PC-3 (cell line): ENCODE results near the gene NBR1. TPM values are rescaled to one million over a fixed set of nuclear protein-coding genes. Genes with fewer than 3 reads are reported as not detected.
"Not testable (repeated sequence)": the region's sequence is repeated elsewhere in the genome, so short reads cannot be mapped to it uniquely, and the experiment has no call there.

ENCODE experiments used
- ATAC-seq: fragments of 200-7000 bp; cut with Tn5 transposase; 2 replicates; pipeline ENCODE4 v1.9.1; 2020; ENCODE audit warnings: mild to moderate bottlenecking, moderate library complexity
- BruUV-seq: library from RNA; stranded (reverse); fragments of 400-500 nt; replicated peaks from 2 replicates; lab custom pipeline; 2021; lab: Mats Ljungman, UMichigan
- CTCF ChIA-PET: fragments of 300-600 bp; sonication (Branson Sonifier 250); formaldehyde crosslinking; loops from one replicate; lab custom pipeline; 2022; ENCODE audit warnings: antibody characterized with exemption; lab: Charles Lee
- POLR2A ChIA-PET: fragments of 300-600 bp; sonication (Branson Sonifier 250); formaldehyde crosslinking; loops from one replicate; lab custom pipeline; 2022; ENCODE audit warnings: antibody characterized with exemption; ENCODE audit not compliant: unreplicated experiment; lab: Charles Lee
- DNase-seq: peaks from one replicate; pipeline ENCODE4 v3.0.0-alpha.2; 2015
- H2AFZ ChIP-seq: fragments of 300-600 bp; sonication (generic); 2 replicates; pipeline ENCODE4 v1.6.0; 2016; ENCODE audit warnings: antibody characterized with exemption, low read length
- H3F3A ChIP-seq: fragments of 300-600 bp; sonication (generic); one replicate; pipeline ENCODE4 v1.6.0; 2017; ENCODE audit warnings: antibody characterized with exemption, low read length, control low read depth, mild to moderate bottlenecking; ENCODE audit not compliant: unreplicated experiment
- H3K27ac ChIP-seq: fragments of 300-600 bp; sonication (generic); 2 replicates; pipeline ENCODE4 v1.5.1; 2016; ENCODE audit warnings: mild to moderate bottlenecking, low read length
- H3K27me3 ChIP-seq: fragments of 300-600 bp; sonication (generic); 2 replicates; pipeline ENCODE4 v1.6.1; 2016; ENCODE audit warnings: low read length, mixed read lengths
- H3K36me3 ChIP-seq: fragments of 300-600 bp; sonication (generic); 2 replicates; pipeline ENCODE4 v1.6.1; 2016; ENCODE audit warnings: low read depth, mixed run types, low read length, mixed read lengths
- H3K4me1 ChIP-seq: fragments of 300-600 bp; sonication (generic); 2 replicates; pipeline ENCODE4 v1.5.1; 2016; ENCODE audit warnings: low read length; ENCODE audit not compliant: insufficient read depth
- H3K4me2 ChIP-seq: fragments of 300-600 bp; sonication (generic); 2 replicates; pipeline ENCODE4 v1.6.0; 2016; ENCODE audit warnings: low read length
- H3K4me3 ChIP-seq: fragments of 300-600 bp; sonication (generic); 2 replicates; pipeline ENCODE4 v1.5.1; 2016; ENCODE audit warnings: mild to moderate bottlenecking, low read length, mixed read lengths
- H3K79me2 ChIP-seq: fragments of 300-600 bp; sonication (generic); 2 replicates; pipeline ENCODE4 v1.6.1; 2017; ENCODE audit warnings: low read length, mixed read lengths
- H3K9ac ChIP-seq: fragments of 300-600 bp; sonication (generic); 2 replicates; pipeline ENCODE4 v1.6.0; 2016; ENCODE audit warnings: mild to moderate bottlenecking, low read length
- H3K9me2 ChIP-seq: fragments of 300-600 bp; sonication (generic); replicated peaks from 2 replicates; pipeline ENCODE4 v1.6.1; 2016; ENCODE audit warnings: mixed run types, low read length, mixed read lengths
- H3K9me3 ChIP-seq: fragments of 300-600 bp; sonication (generic); 2 replicates; pipeline ENCODE4 v1.6.1; 2016; ENCODE audit warnings: low read length, mixed read lengths
- H4K20me1 ChIP-seq: fragments of 300-600 bp; sonication (generic); 2 replicates; pipeline ENCODE4 v1.6.1; 2016; ENCODE audit warnings: low read length, mixed read lengths
- intact Hi-C: fragments of 100-400 bp; cut with micrococcal nuclease; formaldehyde crosslinking; loops from 2 replicates; pipeline ENCODE4 v1.9.0; 2023
- total RNA-seq: library from RNA; depleted of rRNA; stranded (reverse); fragments of >200 nt; gene quantifications from 2 replicates; pipeline ENCODE4 v1.2.3, GENCODE V29; 2014; rRNA removed

Gene NBR1
- total RNA-seq, 1 experiment from 2014 or later: 30.0 TPM

GRCh38 chr17:43233877-43234276 lies 62.9 kb downstream of the NBR1 start, which contains the start of gene RNU2-1:
RNU2-1 (minus strand) TSS chr17:43233977.
- POLR2A ChIA-PET: not testable (repeated sequence)

GRCh38 chr17:43239597-43239996 lies 68.6 kb downstream of the NBR1 start:
- DNase-seq, H3K9ac ChIP-seq, H3K9me3 ChIP-seq, H3K9me2 ChIP-seq, H3K4me2 ChIP-seq, CTCF ChIA-PET, intact Hi-C loops, BruUV-seq, H3K4me1 ChIP-seq, H4K20me1 ChIP-seq, H3F3A ChIP-seq, H3K79me2 ChIP-seq, H3K27ac ChIP-seq, H3K4me3 ChIP-seq, H3K36me3 ChIP-seq, H2AFZ ChIP-seq, H3K27me3 ChIP-seq, POLR2A ChIA-PET, ATAC-seq: not testable (repeated sequence)

More at GRCh38 chr17:43233877-43234276, 62.9 kb downstream of the NBR1 start, which contains the start of gene RNU2-1:
- H3K4me2 ChIP-seq, DNase-seq, intact Hi-C loops, H4K20me1 ChIP-seq, H3K27ac ChIP-seq, H3F3A ChIP-seq, H3K4me3 ChIP-seq, H3K9ac ChIP-seq, H3K27me3 ChIP-seq, H3K9me3 ChIP-seq, H2AFZ ChIP-seq, H3K9me2 ChIP-seq, H3K4me1 ChIP-seq, ATAC-seq, H3K36me3 ChIP-seq, BruUV-seq, CTCF ChIA-PET, H3K79me2 ChIP-seq: not testable (repeated sequence)

GRCh38 chr17:43240596-43241352 lies 69.8 kb downstream of the NBR1 start:
- H3K4me1 ChIP-seq, H3K79me2 ChIP-seq, H3K9me2 ChIP-seq, H4K20me1 ChIP-seq, H3K27me3 ChIP-seq, H3K9ac ChIP-seq, DNase-seq, intact Hi-C loops, H3K4me2 ChIP-seq, H3K36me3 ChIP-seq, H3K27ac ChIP-seq, H3F3A ChIP-seq, H2AFZ ChIP-seq, CTCF ChIA-PET, BruUV-seq, POLR2A ChIA-PET, H3K4me3 ChIP-seq, H3K9me3 ChIP-seq: not testable (repeated sequence)
- ATAC-seq: peak; percentile 18; the same call in 1 of the 2 replicates

GRCh38 chr17:43246456-43246855 lies 75.4 kb downstream of the NBR1 start:
- H3K9me2 ChIP-seq, H3K27ac ChIP-seq, CTCF ChIA-PET, H3K9ac ChIP-seq, H4K20me1 ChIP-seq, H3F3A ChIP-seq, H3K4me3 ChIP-seq, ATAC-seq, H3K79me2 ChIP-seq, H3K36me3 ChIP-seq, DNase-seq, H3K4me2 ChIP-seq, H3K4me1 ChIP-seq, intact Hi-C loops, H3K27me3 ChIP-seq, BruUV-seq, POLR2A ChIA-PET, H3K9me3 ChIP-seq, H2AFZ ChIP-seq: not testable (repeated sequence)

Other genes starting within 250 kb of the NBR1 start
- 32.5 and 34.7 TPM in 2 replicates for gene AARSD1, start 206.8 kb upstream of the NBR1 start, total RNA-seq
- gene PTGES3L, start 191.1 kb upstream of the NBR1 start, total RNA-seq: 0.52 and 0.55 TPM in 2 replicates
- gene RUNDC1, start 190.6 kb upstream of the NBR1 start, total RNA-seq: 9.5 and 15.6 TPM in 2 replicates
- 667 and 784 TPM in 2 replicates for gene RPL27, start 172.8 kb upstream of the NBR1 start, total RNA-seq
- gene IFI35, start 164.4 kb upstream of the NBR1 start, total RNA-seq: 8.7 and 12.3 TPM in 2 replicates
- gene VAT1, start 148.8 kb upstream of the NBR1 start, total RNA-seq: 62.4 and 68.1 TPM in 2 replicates
- 0.12 and 0.29 TPM in 2 replicates for gene RND2, start 146.0 kb upstream of the NBR1 start, total RNA-seq
- 31.8 and 36.3 TPM in 2 replicates for gene BRCA1, start 45.9 kb upstream of the NBR1 start, total RNA-seq
- gene TMEM106A, start 40.7 kb downstream of the NBR1 start, total RNA-seq: not detected in 2 replicates
- gene CCDC200, start 57.4 kb downstream of the NBR1 start, total RNA-seq: not detected in 2 replicates
- not detected in 2 replicates for gene RNU2-1, start 62.8 kb downstream of the NBR1 start, total RNA-seq
- 14.3 and 19.8 TPM in 2 replicates for gene ARL4D, start 227.8 kb downstream of the NBR1 start, total RNA-seq